ENCODE data around the gene FLT4.

The FLT4 gene

DNA sequence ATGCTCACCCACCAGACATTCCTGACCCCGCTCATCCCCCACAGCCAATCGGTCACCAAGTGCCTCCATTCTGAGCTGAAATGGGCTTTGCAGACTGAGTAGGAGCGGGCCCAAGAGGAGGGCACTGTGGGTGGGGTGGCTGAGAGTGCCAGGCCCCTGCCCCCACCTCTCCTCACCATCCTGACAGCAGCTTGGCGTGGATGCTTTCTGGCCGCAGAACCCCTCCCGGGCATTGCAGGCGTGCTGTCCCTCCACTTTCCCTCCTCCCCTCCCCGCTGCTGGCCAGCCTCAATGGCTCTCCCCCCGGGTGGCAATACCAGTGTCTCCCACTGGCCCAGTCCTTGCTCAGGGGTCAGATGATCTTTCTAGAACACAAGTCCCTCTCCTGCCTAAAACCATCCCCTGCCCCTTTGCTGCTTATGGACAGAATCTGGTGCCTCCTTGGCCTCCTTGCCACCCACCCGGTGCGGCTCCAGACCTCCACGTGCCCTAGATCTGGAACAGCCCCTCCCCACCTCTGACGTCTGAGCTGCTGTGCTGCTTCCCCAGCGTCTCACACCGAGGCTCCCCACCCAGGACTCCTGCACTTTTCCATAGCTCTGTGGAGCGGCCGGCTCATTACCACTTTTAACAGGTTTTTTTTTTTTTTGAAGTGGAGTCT is 6.1 kb downstream of the FLT4 start:
- Histone ChIP-seq H3K27me3 (ENCODE audit: control insufficient read depth in 2 of 2, insufficient read depth in 2 of 2, low read length in 2 of 2) (peaks cover 3 to 7% of the 10 kb centered on the region in 2 donors), H3K27ac (ENCODE audit: low read depth in 2 of 2, low read length in 2 of 2) (no peak overlapping the region)

GRCh38 chr5:180642779-180643178 is 6.6 kb downstream of the FLT4 start:
- no peaks in the 10 kb centered on the region for H3K9me3 ChIP-seq (ENCODE audit: control insufficient read depth in 2 of 2, low read length in 2 of 2)
- H3K4me1 ChIP-seq (ENCODE audit: control insufficient read depth in 2 of 2, insufficient read depth in 2 of 2, low read length in 2 of 2) = no peaks in the 10 kb centered on the region

More for the DNA sequence above, 6.1 kb downstream of the FLT4 start:
- H3K9ac ChIP-seq (ENCODE audit: low read depth in 1 of 2, low read length in 2 of 2) = no peak overlapping the region
- no peak overlapping the region for H3K4me3 ChIP-seq (ENCODE audit: low read length in 2 of 2)
- no peaks in the 10 kb centered on the region for H3K9me3 ChIP-seq (ENCODE audit: control insufficient read depth in 2 of 2, low read length in 2 of 2)
- no peaks in the 10 kb centered on the region for H3K36me3 ChIP-seq (ENCODE audit: control insufficient read depth in 2 of 2, insufficient read depth in 2 of 2, low read length in 2 of 2)
- no peaks in the 10 kb centered on the region for H3K4me1 ChIP-seq (ENCODE audit: control insufficient read depth in 2 of 2, insufficient read depth in 2 of 2, low read length in 2 of 2)

DNA sequence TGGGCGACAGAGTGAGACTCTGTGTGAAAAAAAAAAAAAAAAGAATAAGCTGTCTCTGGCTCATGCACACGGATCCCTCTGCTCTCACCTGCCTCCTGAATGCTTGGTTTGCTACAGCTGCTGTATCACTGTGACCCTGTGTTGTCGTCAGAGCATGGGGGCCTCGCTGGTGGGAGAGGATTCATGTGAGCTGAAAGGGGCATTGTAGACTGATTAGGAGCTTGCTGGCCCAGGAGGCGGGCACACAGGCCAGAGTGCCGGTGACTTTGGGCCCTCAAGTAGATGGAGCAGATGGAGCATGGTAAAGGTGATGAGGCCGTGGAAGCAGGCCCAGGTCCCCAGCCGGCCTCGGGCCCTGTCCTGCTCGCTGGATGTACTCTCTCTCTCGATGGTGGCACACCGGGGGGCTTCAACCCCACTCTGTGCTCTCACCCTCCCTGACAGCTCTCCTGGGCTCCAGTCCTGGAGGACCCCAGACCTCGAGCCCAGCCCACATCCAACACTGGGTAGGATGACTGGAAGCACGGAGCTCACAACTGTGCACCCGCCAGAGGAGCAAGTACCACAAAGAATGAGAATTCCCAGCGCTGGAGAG is 7.1 kb downstream of the FLT4 start:
- Histone ChIP-seq H3K36me3 (ENCODE audit: control insufficient read depth in 2 of 2, insufficient read depth in 2 of 2, low read length in 2 of 2) (no peaks in the 10 kb centered on the region), H3K9ac (ENCODE audit: low read depth in 1 of 2, low read length in 2 of 2) (no peak overlapping the region), H3K27me3 (ENCODE audit: control insufficient read depth in 2 of 2, insufficient read depth in 2 of 2, low read length in 2 of 2) (peaks cover 0 to 6% of the 10 kb centered on the region in 2 donors), H3K4me3 (ENCODE audit: low read length in 2 of 2) (no peak overlapping the region), H3K4me1 (ENCODE audit: control insufficient read depth in 2 of 2, insufficient read depth in 2 of 2, low read length in 2 of 2) (no peaks in the 10 kb centered on the region), H3K27ac (ENCODE audit: low read depth in 2 of 2, low read length in 2 of 2) (no peak overlapping the region), H3K9me3 (ENCODE audit: control insufficient read depth in 2 of 2, low read length in 2 of 2) (no peaks in the 10 kb centered on the region)

More at GRCh38 chr5:180642779-180643178, 6.6 kb downstream of the FLT4 start:
- Histone ChIP-seq H3K27ac (ENCODE audit: low read depth in 2 of 2, low read length in 2 of 2) (no peak overlapping the region), H3K36me3 (ENCODE audit: control insufficient read depth in 2 of 2, insufficient read depth in 2 of 2, low read length in 2 of 2) (no peaks in the 10 kb centered on the region), H3K9ac (ENCODE audit: low read depth in 1 of 2, low read length in 2 of 2) (no peak overlapping the region), H3K27me3 (ENCODE audit: control insufficient read depth in 2 of 2, insufficient read depth in 2 of 2, low read length in 2 of 2) (peaks cover 0 to 7% of the 10 kb centered on the region in 2 donors), H3K4me3 (ENCODE audit: low read length in 2 of 2) (no peak overlapping the region)

DNA sequence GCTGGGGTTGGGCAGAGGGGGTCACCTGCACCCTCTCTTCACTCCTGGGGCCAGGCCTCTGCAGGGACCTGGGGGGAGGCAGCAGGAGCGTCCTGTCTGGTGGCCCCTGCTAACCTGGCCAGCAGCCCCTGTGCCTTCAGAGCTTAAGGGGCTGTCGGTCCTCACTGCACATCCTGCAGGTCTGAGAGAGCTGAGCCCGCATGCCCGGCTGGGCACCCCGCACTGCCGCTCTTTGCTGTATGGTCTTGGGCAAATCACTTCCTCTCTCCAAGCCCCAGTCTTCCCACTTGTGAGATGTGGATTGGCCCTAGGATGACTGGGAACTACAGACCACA is 7.9 kb downstream of the FLT4 start:
- Histone ChIP-seq H3K4me3 (ENCODE audit: low read length in 2 of 2) (no peak overlapping the region), H3K9me3 (ENCODE audit: control insufficient read depth in 2 of 2, low read length in 2 of 2) (no peaks in the 10 kb centered on the region), H3K27me3 (ENCODE audit: control insufficient read depth in 2 of 2, insufficient read depth in 2 of 2, low read length in 2 of 2) (no peaks in the 10 kb centered on the region), H3K4me1 (ENCODE audit: control insufficient read depth in 2 of 2, insufficient read depth in 2 of 2, low read length in 2 of 2) (no peaks in the 10 kb centered on the region), H3K27ac (ENCODE audit: low read depth in 2 of 2, low read length in 2 of 2) (no peak overlapping the region), H3K9ac (ENCODE audit: low read depth in 1 of 2, low read length in 2 of 2) (no peak overlapping the region), H3K36me3 (ENCODE audit: control insufficient read depth in 2 of 2, insufficient read depth in 2 of 2, low read length in 2 of 2) (no peaks in the 10 kb centered on the region)

DNA sequence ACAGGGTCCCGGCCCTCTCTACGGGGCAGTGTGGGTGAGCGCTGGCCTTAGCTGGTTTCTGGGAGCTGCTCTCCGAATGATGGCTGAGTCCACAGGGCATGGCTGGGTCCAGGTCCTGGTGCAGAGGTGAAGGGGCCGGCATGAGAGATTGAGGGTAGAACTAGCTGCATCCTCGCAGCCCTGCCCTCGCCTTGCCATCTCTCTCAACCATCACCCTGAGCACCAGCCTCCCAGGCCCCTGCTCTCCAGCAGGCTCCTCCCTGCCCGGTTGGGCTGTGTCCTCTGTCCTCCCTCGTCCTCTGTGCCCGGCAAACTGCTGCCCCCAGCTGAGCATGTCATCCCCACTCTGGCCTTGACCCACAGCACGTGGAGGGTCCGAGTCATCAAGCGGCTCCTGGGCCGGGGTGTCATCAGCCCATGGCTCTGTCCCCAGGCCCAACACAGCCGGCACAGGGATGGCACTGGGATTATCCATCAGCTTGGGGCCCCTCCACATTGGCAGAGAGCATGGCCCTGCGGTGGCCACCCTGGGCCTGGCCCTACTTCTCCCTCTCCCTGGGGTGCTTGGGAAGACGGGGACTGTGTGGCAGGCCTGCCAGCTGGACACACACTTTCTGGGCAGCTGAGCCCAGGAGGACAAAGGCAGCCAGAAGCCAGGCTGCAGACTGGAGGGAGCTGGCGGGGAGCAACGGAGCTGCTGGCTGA is 8.4 kb downstream of the FLT4 start:
- H3K36me3 ChIP-seq (ENCODE audit: control insufficient read depth in 2 of 2, insufficient read depth in 2 of 2, low read length in 2 of 2) = no peaks in the 10 kb centered on the region
- no peaks in the 10 kb centered on the region for H3K27me3 ChIP-seq (ENCODE audit: control insufficient read depth in 2 of 2, insufficient read depth in 2 of 2, low read length in 2 of 2)
- H3K27ac ChIP-seq (ENCODE audit: low read depth in 2 of 2, low read length in 2 of 2) = no peak overlapping the region
- H3K4me1 ChIP-seq (ENCODE audit: control insufficient read depth in 2 of 2, insufficient read depth in 2 of 2, low read length in 2 of 2) = no peaks in the 10 kb centered on the region
- no peak overlapping the region for H3K4me3 ChIP-seq (ENCODE audit: low read length in 2 of 2)
- no peaks in the 10 kb centered on the region for H3K9me3 ChIP-seq (ENCODE audit: control insufficient read depth in 2 of 2, low read length in 2 of 2)
- no peak overlapping the region for H3K9ac ChIP-seq (ENCODE audit: low read depth in 1 of 2, low read length in 2 of 2)

DNA sequence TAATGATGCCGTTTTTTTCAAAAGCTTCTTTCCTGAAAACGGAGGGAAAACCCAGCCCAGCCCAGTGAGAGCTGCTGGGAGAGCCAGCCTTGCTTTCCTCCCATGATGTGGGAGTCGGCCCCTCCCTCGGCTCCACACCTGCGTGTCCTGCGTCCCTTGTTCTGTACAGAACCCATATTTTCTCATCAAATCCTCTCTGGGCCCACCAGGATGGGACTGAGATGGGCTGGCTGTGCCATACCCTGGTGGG is 8.9 kb downstream of the FLT4 start:
- Histone ChIP-seq H3K27me3 (ENCODE audit: control insufficient read depth in 2 of 2, insufficient read depth in 2 of 2, low read length in 2 of 2) (no peaks in the 10 kb centered on the region), H3K27ac (ENCODE audit: low read depth in 2 of 2, low read length in 2 of 2) (no peak overlapping the region), H3K9ac (ENCODE audit: low read depth in 1 of 2, low read length in 2 of 2) (no peak overlapping the region), H3K36me3 (ENCODE audit: control insufficient read depth in 2 of 2, insufficient read depth in 2 of 2, low read length in 2 of 2) (no peaks in the 10 kb centered on the region), H3K4me1 (ENCODE audit: control insufficient read depth in 2 of 2, insufficient read depth in 2 of 2, low read length in 2 of 2) (no peaks in the 10 kb centered on the region), H3K9me3 (ENCODE audit: control insufficient read depth in 2 of 2, low read length in 2 of 2) (no peaks in the 10 kb centered on the region), H3K4me3 (ENCODE audit: low read length in 2 of 2) (no peak overlapping the region)

- H3K27ac ChIP-seq (ENCODE audit: low read depth in 2 of 2, low read length in 2 of 2) = no peak overlapping the region
These were observed 9.4 kb downstream of the FLT4 start for GRCh38 chr5:180639741-180640610.

GRCh38 chr5:180639287-180639686 is 10.1 kb downstream of the FLT4 start:
- Histone ChIP-seq H3K27me3 (ENCODE audit: control insufficient read depth in 2 of 2, insufficient read depth in 2 of 2, low read length in 2 of 2) (no peaks in the 10 kb centered on the region), H3K27ac (ENCODE audit: low read depth in 2 of 2, low read length in 2 of 2) (no peak overlapping the region), H3K36me3 (ENCODE audit: control insufficient read depth in 2 of 2, insufficient read depth in 2 of 2, low read length in 2 of 2) (no peaks in the 10 kb centered on the region), H3K9ac (ENCODE audit: low read depth in 1 of 2, low read length in 2 of 2) (no peak overlapping the region), H3K4me3 (ENCODE audit: low read length in 2 of 2) (no peak overlapping the region), H3K9me3 (ENCODE audit: control insufficient read depth in 2 of 2, low read length in 2 of 2) (no peaks in the 10 kb centered on the region), H3K4me1 (ENCODE audit: control insufficient read depth in 2 of 2, insufficient read depth in 2 of 2, low read length in 2 of 2) (no peaks in the 10 kb centered on the region)

More at GRCh38 chr5:180639741-180640610, 9.4 kb downstream of the FLT4 start:
- H3K4me1 ChIP-seq (ENCODE audit: control insufficient read depth in 2 of 2, insufficient read depth in 2 of 2, low read length in 2 of 2) = no peaks in the 10 kb centered on the region
- H3K27me3 ChIP-seq (ENCODE audit: control insufficient read depth in 2 of 2, insufficient read depth in 2 of 2, low read length in 2 of 2) = no peaks in the 10 kb centered on the region
- no peak overlapping the region for H3K4me3 ChIP-seq (ENCODE audit: low read length in 2 of 2)
- no peaks in the 10 kb centered on the region for H3K9me3 ChIP-seq (ENCODE audit: control insufficient read depth in 2 of 2, low read length in 2 of 2)
- no peaks in the 10 kb centered on the region for H3K36me3 ChIP-seq (ENCODE audit: control insufficient read depth in 2 of 2, insufficient read depth in 2 of 2, low read length in 2 of 2)
- no peak overlapping the region for H3K9ac ChIP-seq (ENCODE audit: low read depth in 1 of 2, low read length in 2 of 2)

- Histone ChIP-seq H3K4me1 (ENCODE audit: control insufficient read depth in 2 of 2, insufficient read depth in 2 of 2, low read length in 2 of 2) (no peaks in the 10 kb centered on the region), H3K27ac (ENCODE audit: low read depth in 2 of 2, low read length in 2 of 2) (no peak overlapping the region), H3K27me3 (ENCODE audit: control insufficient read depth in 2 of 2, insufficient read depth in 2 of 2, low read length in 2 of 2) (no peaks in the 10 kb centered on the region), H3K9ac (ENCODE audit: low read depth in 1 of 2, low read length in 2 of 2) (no peak overlapping the region), H3K4me3 (ENCODE audit: low read length in 2 of 2) (no peak overlapping the region), H3K36me3 (ENCODE audit: control insufficient read depth in 2 of 2, insufficient read depth in 2 of 2, low read length in 2 of 2) (no peaks in the 10 kb centered on the region), H3K9me3 (ENCODE audit: control insufficient read depth in 2 of 2, low read length in 2 of 2) (no peaks in the 10 kb centered on the region)
These were observed 11.3 kb downstream of the FLT4 start for GRCh38 chr5:180637962-180638680.

Data from mucosa of rectum (tissue), 2 donors.